Peyer's patch (tissue), 4 donors: ENCODE measurements around the gene GMPPB. TPM values are rescaled to one million over a fixed set of nuclear protein-coding genes. Genes with fewer than 3 reads are reported as not detected.

Source experiments
- DNase-seq, 3 donors: peaks; one replicate each; pipeline ENCODE4 v3.0.0-alpha.2; 2017 to 2019
- H3K27ac ChIP-seq, 4 donors: fragments of 200-600 bp; sonication (generic); one replicate each; pipeline ENCODE4 v1.5.1; 2016 to 2019
- H3K27me3 ChIP-seq, 2 donors: fragments of 200-600 bp; sonication (generic); one replicate each; pipeline ENCODE4 v1.5.1; 2019
- H3K36me3 ChIP-seq, 3 donors: fragments of 200-600 bp; sonication (generic); one replicate each; pipeline ENCODE4 v1.5.1; 2016 to 2019
- H3K4me1 ChIP-seq, 4 donors: fragments of 200-600 bp; sonication (generic); one replicate each; pipeline ENCODE4 v1.5.1; 2016 to 2019
- H3K4me3 ChIP-seq, 4 donors: fragments of 200-600 bp; sonication (generic); 1 replicate in 3 of 4; 2 replicates in 1 of 4; pipeline ENCODE4 v1.5.1; 2016 to 2019; ENCODE audit warnings: mild to moderate bottlenecking in 1 of 4
- H3K9me3 ChIP-seq, 4 donors: fragments of 200-600 bp; sonication (generic); one replicate each; pipeline ENCODE4 v1.5.1; 2016 to 2019; ENCODE audit warnings: mild to moderate bottlenecking in 1 of 4
- CTCF ChIP-seq, 6 experiments: fragments of 450-650 bp in 4 of 6; fragments of 200-600 bp in 2 of 6; sonication (generic) in 1 of 6; IDR thresholded peaks; one replicate each; pipeline ENCODE4 v1.5.1; 2017 to 2019; ENCODE audit warnings: antibody characterized with exemption in 6 of 6, mild to moderate bottlenecking in 3 of 6, moderate library complexity in 1 of 6
- POLR2A ChIP-seq, 2 donors: fragments of 450-650 bp; IDR thresholded peaks; one replicate each; pipeline ENCODE4 v1.5.1; 2017; ENCODE audit warnings: antibody characterized with exemption in 2 of 2, mild to moderate bottlenecking in 2 of 2, moderate library complexity in 2 of 2
- total RNA-seq, 4 donors: library from RNA; depleted of rRNA; stranded (reverse); fragments of >200 nt; gene quantifications; one replicate each; pipeline ENCODE4 v1.1.0, GENCODE V29; 2016

GMPPB gene
- total RNA-seq, 4 donors from 2014 or later: 35.4 to 46.4 (median 40.7) TPM

GRCh38 chr3:49727154-49727923 is 3.6 kb upstream of the GMPPB start:
- Histone ChIP-seq H3K4me3 (no peak overlapping the region), H3K27ac (peak overlapping the region in 3 of 4 donors; percentile 3 to 68 (median 63)), H3K4me1 (peaks cover 3 to 36% (median 11%) of the 10 kb centered on the region in 4 donors), H3K36me3 (peaks cover 0 to 57% (median 0%) of the 10 kb centered on the region in 3 donors), H3K27me3 (no peaks in the 10 kb centered on the region), H3K9me3 (no peaks in the 10 kb centered on the region)
- peak; percentile 47 to 74 (median 69) for DNase-seq
- TF ChIP-seq CTCF (IDR thresholded peaks at IDR 0.05): no peak
- no peak for TF ChIP-seq POLR2A (IDR thresholded peaks at IDR 0.05)

DNA sequence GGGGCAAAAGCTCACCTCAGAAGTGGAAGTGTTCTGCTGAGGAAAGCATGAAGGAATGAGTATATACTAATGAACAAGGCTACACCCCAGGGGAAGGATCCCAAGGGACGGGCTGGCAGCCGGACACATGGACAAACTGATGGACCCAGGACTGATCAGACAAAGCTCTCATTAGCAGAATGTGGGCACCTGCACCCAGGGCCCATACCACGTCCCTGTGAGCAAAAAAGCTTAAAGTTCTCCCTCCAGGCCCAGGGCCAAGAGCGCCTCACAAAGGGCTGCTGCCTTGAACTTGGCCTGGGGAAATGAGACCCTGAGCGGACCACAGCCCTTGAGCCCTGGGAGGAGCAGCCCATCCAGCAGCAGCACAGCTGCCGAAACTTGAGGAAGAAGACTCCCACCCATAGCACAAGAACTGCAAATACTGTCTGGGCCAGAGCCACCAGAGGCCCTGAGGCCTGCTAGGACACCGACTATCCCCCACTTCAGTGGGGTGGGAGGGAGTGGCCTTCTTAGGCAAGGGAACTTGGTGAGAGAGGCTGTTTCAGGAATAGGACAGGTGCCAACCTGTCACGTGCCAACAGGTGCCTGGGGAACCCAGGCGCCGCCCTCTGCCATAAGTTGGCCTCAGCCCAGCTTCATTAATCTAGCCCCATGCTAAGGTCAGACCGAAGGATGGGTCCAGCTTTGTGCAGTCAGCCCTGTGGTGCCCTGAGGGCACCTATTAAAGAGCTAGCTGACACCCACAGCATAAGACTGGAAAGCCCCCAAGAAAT is 2.3 kb upstream of the GMPPB start:
- Histone ChIP-seq H3K36me3 (peaks cover 0 to 57% (median 0%) of the 10 kb centered on the region in 3 donors), H3K4me3 (no peak overlapping the region), H3K27ac (peak overlapping the region; percentile 31 to 100 (median 66)), H3K27me3 (no peaks in the 10 kb centered on the region), H3K9me3 (no peaks in the 10 kb centered on the region), H3K4me1 (peaks cover 3 to 48% (median 11%) of the 10 kb centered on the region in 4 donors)
- no peak for TF ChIP-seq POLR2A (IDR thresholded peaks at IDR 0.05)
- TF ChIP-seq CTCF (IDR thresholded peaks at IDR 0.05): no peak
- peak in 2 of 3 donors; percentile 71 to 78 for DNase-seq

DNA sequence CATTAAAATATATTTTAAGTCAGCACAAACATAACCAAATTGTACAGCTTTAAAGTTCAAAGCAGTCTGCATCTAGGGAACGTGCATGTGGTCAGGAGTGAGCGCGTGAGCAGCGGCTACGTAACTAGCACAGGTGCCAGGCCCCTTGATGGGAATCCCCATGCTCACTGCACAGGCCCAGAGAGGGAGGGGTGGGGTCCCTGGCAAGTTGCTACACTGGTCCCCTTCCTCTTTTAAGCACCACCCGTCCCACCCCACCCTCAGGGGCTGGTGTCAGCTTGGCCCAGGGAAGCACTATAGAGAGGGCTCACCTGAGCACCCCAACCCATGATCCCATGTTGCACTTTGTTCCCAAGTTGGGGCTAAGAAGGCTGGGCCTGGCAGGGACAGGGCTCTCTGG is 835 bp upstream of the GMPPB start:
- H3K27ac ChIP-seq: peak overlapping the region; percentile 96 to 100 (median 98)
- peaks cover 3 to 63% (median 11%) of the 10 kb centered on the region in 4 donors for H3K4me1 ChIP-seq
- DNase-seq: peak; percentile 34 to 61 (median 57)
- no peaks in the 10 kb centered on the region for H3K9me3 ChIP-seq
- peak overlapping the region; percentile 83 to 99 (median 98) for H3K4me3 ChIP-seq
- H3K27me3 ChIP-seq: no peaks in the 10 kb centered on the region
- H3K36me3 ChIP-seq: peaks cover 0 to 51% (median 0%) of the 10 kb centered on the region in 3 donors
- no peak for TF ChIP-seq CTCF (IDR thresholded peaks at IDR 0.05)
- no peak for TF ChIP-seq POLR2A (IDR thresholded peaks at IDR 0.05)

DNA sequence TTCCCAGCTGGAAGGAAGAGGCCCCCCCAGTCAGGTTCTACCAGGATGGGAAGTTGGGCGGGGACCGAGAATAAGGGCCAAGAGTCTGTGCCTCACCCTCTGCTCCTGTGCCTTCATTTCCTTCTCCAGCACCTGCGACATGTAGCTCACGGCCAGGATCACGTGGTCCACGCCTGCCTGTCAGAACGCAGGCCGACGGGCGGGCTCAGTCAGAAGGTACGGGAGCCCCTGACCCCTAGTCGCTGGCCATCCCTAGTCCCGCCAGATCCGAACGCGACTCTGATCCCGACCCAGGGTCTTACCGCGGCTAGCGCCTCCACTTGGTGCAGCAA is 489 bp downstream of the GMPPB start:
- peak overlapping the region; percentile 96 to 100 (median 98) for H3K27ac ChIP-seq
- no peaks in the 10 kb centered on the region for H3K9me3 ChIP-seq
- TF ChIP-seq CTCF (IDR thresholded peaks at IDR 0.05) (no peak), POLR2A (IDR thresholded peaks at IDR 0.05) (peak in 1 of 2 donors; percentile 40)
- peak overlapping the region; percentile 83 to 99 (median 98) for H3K4me3 ChIP-seq
- DNase-seq: peak; percentile 74 to 90 (median 90)
- H3K36me3 ChIP-seq: peaks cover 0 to 40% (median 0%) of the 10 kb centered on the region in 3 donors
- H3K27me3 ChIP-seq: no peaks in the 10 kb centered on the region
- H3K4me1 ChIP-seq: peaks cover 3 to 73% (median 15%) of the 10 kb centered on the region in 4 donors

DNA sequence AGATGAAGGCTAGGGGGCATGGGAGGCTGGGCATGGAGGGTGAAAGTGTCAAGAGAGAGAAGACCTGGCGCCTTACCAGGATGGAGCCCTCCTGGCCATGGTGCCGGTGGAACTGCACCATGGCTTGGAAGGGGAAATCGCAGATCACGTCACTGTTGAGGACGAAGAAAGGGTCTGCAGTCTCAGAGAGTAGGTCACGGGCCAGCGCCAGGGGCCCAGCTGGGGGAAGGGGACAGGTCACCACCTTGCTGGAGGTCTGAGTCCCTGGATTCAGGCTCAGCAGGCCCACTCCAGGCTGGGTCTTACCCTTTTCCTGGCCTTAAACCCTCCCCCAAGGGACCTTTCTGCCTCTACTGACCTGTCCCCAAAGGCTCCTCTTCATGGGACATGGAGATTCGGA is 855 bp downstream of the GMPPB start:
- Histone ChIP-seq H3K36me3 (peaks cover 0 to 37% (median 0%) of the 10 kb centered on the region in 3 donors), H3K4me1 (peaks cover 3 to 75% (median 15%) of the 10 kb centered on the region in 4 donors), H3K27ac (peak overlapping the region; percentile 96 to 100 (median 98)), H3K27me3 (no peaks in the 10 kb centered on the region), H3K9me3 (no peaks in the 10 kb centered on the region), H3K4me3 (peak overlapping the region; percentile 83 to 99 (median 98))
- no peak for DNase-seq
- TF ChIP-seq CTCF (IDR thresholded peaks at IDR 0.05): no peak
- no peak for TF ChIP-seq POLR2A (IDR thresholded peaks at IDR 0.05)
